Measurements from ENCODE around the gene DNAJB12.

GRCh38 chr10:72337039-72337629 is 17.6 kb downstream of the DNAJB12 start:
- no peak for TF ChIP-seq POLR2A (IDR thresholded peaks at IDR 0.05)
- TF ChIP-seq, protein P1, sequence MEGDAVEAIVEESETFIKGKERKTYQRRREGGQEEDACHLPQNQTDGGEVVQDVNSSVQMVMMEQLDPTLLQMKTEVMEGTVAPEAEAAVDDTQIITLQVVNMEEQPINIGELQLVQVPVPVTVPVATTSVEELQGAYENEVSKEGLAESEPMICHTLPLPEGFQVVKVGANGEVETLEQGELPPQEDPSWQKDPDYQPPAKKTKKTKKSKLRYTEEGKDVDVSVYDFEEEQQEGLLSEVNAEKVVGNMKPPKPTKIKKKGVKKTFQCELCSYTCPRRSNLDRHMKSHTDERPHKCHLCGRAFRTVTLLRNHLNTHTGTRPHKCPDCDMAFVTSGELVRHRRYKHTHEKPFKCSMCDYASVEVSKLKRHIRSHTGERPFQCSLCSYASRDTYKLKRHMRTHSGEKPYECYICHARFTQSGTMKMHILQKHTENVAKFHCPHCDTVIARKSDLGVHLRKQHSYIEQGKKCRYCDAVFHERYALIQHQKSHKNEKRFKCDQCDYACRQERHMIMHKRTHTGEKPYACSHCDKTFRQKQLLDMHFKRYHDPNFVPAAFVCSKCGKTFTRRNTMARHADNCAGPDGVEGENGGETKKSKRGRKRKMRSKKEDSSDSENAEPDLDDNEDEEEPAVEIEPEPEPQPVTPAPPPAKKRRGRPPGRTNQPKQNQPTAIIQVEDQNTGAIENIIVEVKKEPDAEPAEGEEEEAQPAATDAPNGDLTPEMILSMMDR (IDR thresholded peaks at IDR 0.05) = peak; percentile 93 to 97 (median 95)

Measured in transverse colon (tissue), 3 donors.